GM20431 (cell line): Measurements from ENCODE around the gene TXNRD3.

Experiments used
- in situ Hi-C: fragments of 300-500 bp; cut with MseI, MboI; formaldehyde crosslinking; loops from one replicate; pipeline ENCODE4 v1.15.0; 2020; ENCODE audit warnings: low sequenced_read_pairs; ENCODE audit not compliant: unreplicated experiment

TXNRD3 gene

DNA sequence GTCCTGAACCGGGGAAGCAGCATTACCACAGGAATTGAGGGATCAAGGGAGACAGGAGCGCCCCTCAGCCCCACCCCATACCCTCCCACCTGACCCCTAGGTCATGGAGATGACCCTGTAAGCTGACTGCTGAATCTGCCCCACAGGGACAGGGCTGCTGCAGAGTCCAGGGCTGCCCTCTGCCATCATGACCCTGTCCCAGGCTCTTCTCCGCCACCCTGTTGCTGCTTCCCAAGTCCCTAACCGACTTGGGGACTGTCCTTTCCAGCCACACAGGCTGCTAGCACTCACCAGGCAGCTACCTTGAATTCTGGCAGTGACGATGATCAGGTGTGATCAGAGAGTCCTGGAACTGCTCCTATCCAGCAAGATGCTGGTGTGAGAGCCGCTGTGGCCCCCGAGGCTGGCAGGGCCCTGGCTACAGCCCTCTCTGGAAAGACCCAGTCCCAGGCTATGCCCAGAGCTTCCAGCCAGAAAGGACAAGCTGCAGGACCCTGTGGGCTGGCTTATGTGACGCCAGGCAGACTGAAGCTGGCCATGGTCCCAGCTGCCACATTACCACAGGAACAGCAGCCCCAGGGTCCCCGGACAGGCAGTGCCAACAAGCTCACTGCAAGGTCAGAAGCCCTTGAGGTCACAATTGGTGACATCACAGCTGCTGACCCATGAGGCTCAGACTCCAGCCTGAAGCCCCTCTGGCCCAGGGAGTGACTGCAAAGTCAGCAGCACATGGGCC is 96.4 kb downstream of the TXNRD3 start, which contains the start of gene C3orf22:
Gene C3orf22, minus strand, starts transcription at position 597 of the 736 bp plus-strand sequence. CDS start 5,542 bp downstream, outside the sequence.
- in situ Hi-C loops: no loop called here

DNA sequence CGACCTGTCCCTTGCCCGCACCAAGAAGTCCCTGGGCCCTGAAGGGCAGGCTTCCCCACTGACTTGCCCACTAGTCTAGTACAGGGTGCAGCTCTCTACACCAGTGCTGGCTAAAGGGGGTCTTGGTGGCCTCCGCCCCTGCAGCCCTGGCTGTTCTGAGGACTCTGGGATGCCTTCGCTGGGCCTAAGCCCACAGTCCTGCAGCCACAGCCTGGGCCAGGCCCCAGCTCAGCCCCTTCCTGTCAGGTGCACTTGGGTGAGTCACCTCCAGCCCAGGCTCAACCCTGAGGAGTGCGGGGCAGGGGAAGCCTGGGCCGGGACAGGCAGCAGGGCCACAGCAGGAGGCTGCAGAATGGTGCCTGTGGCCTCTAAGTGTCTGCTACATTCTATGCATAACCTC is 97.2 kb downstream of the TXNRD3 start:
- in situ Hi-C loops: no loop called here

DNA sequence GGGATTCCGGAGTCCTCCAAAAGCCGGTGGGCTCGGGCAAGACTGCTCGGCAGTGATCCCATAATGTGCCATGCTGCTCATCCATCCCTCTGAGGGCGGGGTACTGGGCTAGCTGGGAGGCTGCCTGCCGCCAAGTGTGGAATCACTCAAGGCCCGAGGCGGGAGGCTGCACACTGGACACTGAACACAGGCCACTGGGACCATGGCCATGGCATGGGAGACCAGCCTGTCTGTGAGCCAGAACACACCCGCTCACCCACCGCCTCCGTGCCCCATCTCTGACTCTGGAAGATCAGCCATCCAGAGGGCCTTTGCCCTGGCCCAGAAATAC is 97.5 kb downstream of the TXNRD3 start:
- in situ Hi-C loops: no loop called here
